Calu3 (cell line): ENCODE results near the gene ADCK1. TPM values are rescaled to one million over a fixed set of nuclear protein-coding genes. Genes with fewer than 3 reads are reported as not detected.
"Not testable (repeated sequence)": the region's sequence is repeated elsewhere in the genome, so short reads cannot be mapped to it uniquely, and the experiment has no call there.

Experiments
- BruUV-seq: library from RNA; stranded (reverse); fragments of 400-500 nt; replicated peaks from 2 replicates; lab custom pipeline; 2021; lab: Mats Ljungman, UMichigan
- CTCF ChIA-PET: fragments of 300-600 bp; sonication (Branson Sonifier 250); formaldehyde crosslinking; loops from one replicate; lab custom pipeline; 2022; ENCODE audit warnings: antibody characterized with exemption; lab: Charles Lee
- DNase-seq: peaks from one replicate; pipeline ENCODE4 v3.0.0; 2022
- H3K27ac Mint-ChIP-seq: one replicate; pipeline ENCODE4 v1.8.0; 2022; ENCODE audit warnings: mixed read lengths; ENCODE audit not compliant: unreplicated experiment
- H3K27me3 Mint-ChIP-seq: one replicate; pipeline ENCODE4 v1.8.0; 2022; ENCODE audit warnings: mixed read lengths; ENCODE audit not compliant: unreplicated experiment
- H3K36me3 Mint-ChIP-seq: one replicate; pipeline ENCODE4 v1.8.0; 2022; ENCODE audit warnings: mild to moderate bottlenecking, moderate library complexity, mixed read lengths; ENCODE audit not compliant: insufficient read depth, unreplicated experiment
- H3K4me1 Mint-ChIP-seq: one replicate; pipeline ENCODE4 v1.8.0; 2022; ENCODE audit warnings: mild to moderate bottlenecking, low read depth, mixed read lengths; ENCODE audit not compliant: unreplicated experiment
- H3K4me3 Mint-ChIP-seq: one replicate; pipeline ENCODE4 v1.8.0; 2022; ENCODE audit warnings: mild to moderate bottlenecking, low read depth, moderate library complexity, mixed read lengths; ENCODE audit not compliant: unreplicated experiment
- H3K9me3 Mint-ChIP-seq: one replicate; pipeline ENCODE4 v1.8.0; 2022; ENCODE audit warnings: low read depth, mixed read lengths; ENCODE audit not compliant: unreplicated experiment
- CTCF ChIP-seq: fragments of 200-600 bp; IDR thresholded peaks from one replicate; pipeline ENCODE4 v1.8.0; 2022; ENCODE audit warnings: antibody characterized with exemption; ENCODE audit not compliant: unreplicated experiment
- intact Hi-C: fragments of 100-400 bp; cut with micrococcal nuclease; formaldehyde crosslinking; loops from one replicate; pipeline ENCODE4 v1.10.0; 2022; ENCODE audit not compliant: unreplicated experiment
- total RNA-seq: library from RNA; stranded (reverse); gene quantifications from 2 replicates; pipeline ENCODE4 v1.2.3, GENCODE V29; 2022

The ADCK1 gene
- total RNA-seq, 1 experiment from 2014 or later = 9.1 TPM

- peaks cover 9% of the 10 kb centered on the region for H3K27me3 Mint-ChIP-seq
- no peaks in the 10 kb centered on the region for H3K9me3 Mint-ChIP-seq
- H3K27ac Mint-ChIP-seq = peak within 1 kb of the TSS; percentile 80
- TSS peak; percentile 60 for BruUV-seq
- H3K4me1 Mint-ChIP-seq = peaks cover 17% of the 10 kb centered on the region
- intact Hi-C loops = loop anchor here (1.0 to 5.0 kb wide), 2 partner anchors 42 to 57 kb away; partner anchors contain the start of gene ADCK1
- CTCF ChIA-PET = interaction anchor here (0.6 to 2.0 kb wide), 5 partner anchors 37 to 370 kb away, joined by 3 to 6 read pairs (median 4); partner anchors contain the start of gene ADCK1
- H3K4me3 Mint-ChIP-seq = peak within 1 kb of the TSS; percentile 75
- H3K36me3 Mint-ChIP-seq = peaks cover 24% of the 10 kb centered on the region
- DNase-seq = peak; percentile 88
- TF ChIP-seq CTCF = no peak
Observed at GRCh38 chr14:77760381-77761204, 39.3 kb upstream of the ADCK1 start, which contains the start of gene SNW1. TSS of gene SNW1 (minus strand) at chr14:77761156. CDS start at chr14:77761127, 29 bp downstream.

- H3K36me3 Mint-ChIP-seq = peaks cover 22% of the 10 kb centered on the region
- H3K9me3 Mint-ChIP-seq = no peaks in the 10 kb centered on the region
- TF ChIP-seq CTCF = no peak
- intact Hi-C loops = loop anchor here (1.0 to 5.0 kb wide), 2 partner anchors 41 to 56 kb away; partner anchors contain the start of gene ADCK1
- peaks cover 17% of the 10 kb centered on the region for H3K4me1 Mint-ChIP-seq
- H3K4me3 Mint-ChIP-seq = peak overlapping the region; percentile 75
- peak; percentile 37 for DNase-seq
- no peak overlapping the region for H3K27ac Mint-ChIP-seq
- BruUV-seq = TSS peak; percentile 82
- H3K27me3 Mint-ChIP-seq = peaks cover 11% of the 10 kb centered on the region
- CTCF ChIA-PET = interaction anchor here (0.9 to 2.0 kb wide), 2 partner anchors 37 to 39 kb away, joined by 6 read pairs; partner anchors contain the start of gene ADCK1
Observed at GRCh38 chr14:77761205-77761931, 38.5 kb upstream of the ADCK1 start.

- Mint-ChIP-seq H3K4me3 (no peak overlapping the region), H3K36me3 (peaks cover 16% of the 10 kb centered on the region), H3K9me3 (no peaks in the 10 kb centered on the region), H3K4me1 (peaks cover 7% of the 10 kb centered on the region), H3K27me3 (peaks cover 11% of the 10 kb centered on the region), H3K27ac (no peak overlapping the region)
- CTCF ChIA-PET = no interaction called here
- intact Hi-C loops = loop anchor here (5.0 kb wide), 1 partner anchor 39 kb away; the partner anchor contains the start of gene ADCK1
- TF ChIP-seq CTCF = no peak
- no peak for DNase-seq
- no TSS peak for BruUV-seq
Observed at GRCh38 chr14:77763316-77763715, 36.6 kb upstream of the ADCK1 start.

GRCh38 chr14:77763978-77764377 lies 35.9 kb upstream of the ADCK1 start:
- TF ChIP-seq CTCF = no peak
- H3K4me1 Mint-ChIP-seq = peaks cover under 1% of the 10 kb centered on the region
- H3K36me3 Mint-ChIP-seq = peaks cover 16% of the 10 kb centered on the region
- no peak for DNase-seq
- no peak overlapping the region for H3K27ac Mint-ChIP-seq
- no TSS peak for BruUV-seq
- H3K27me3 Mint-ChIP-seq = peaks cover 11% of the 10 kb centered on the region
- intact Hi-C loops = loop anchor here (5.0 kb wide), 1 partner anchor 38 kb away; the partner anchor contains the start of gene ADCK1
- H3K9me3 Mint-ChIP-seq = no peaks in the 10 kb centered on the region
- CTCF ChIA-PET = no interaction called here
- no peak overlapping the region for H3K4me3 Mint-ChIP-seq

GRCh38 chr14:77768442-77769069 lies 31.4 kb upstream of the ADCK1 start:
- DNase-seq, H3K27ac Mint-ChIP-seq, CTCF ChIA-PET, H3K36me3 Mint-ChIP-seq, BruUV-seq, intact Hi-C loops, H3K4me1 Mint-ChIP-seq, H3K9me3 Mint-ChIP-seq, H3K4me3 Mint-ChIP-seq: not testable (repeated sequence)
- H3K27me3 Mint-ChIP-seq = peaks cover 11% of the 10 kb centered on the region

GRCh38 chr14:77773966-77774365 lies 25.9 kb upstream of the ADCK1 start:
- H3K4me1 Mint-ChIP-seq, CTCF ChIA-PET, H3K36me3 Mint-ChIP-seq, BruUV-seq, H3K4me3 Mint-ChIP-seq, H3K27ac Mint-ChIP-seq, DNase-seq, intact Hi-C loops, H3K9me3 Mint-ChIP-seq, H3K27me3 Mint-ChIP-seq: not testable (repeated sequence)
